ENCODE data around the gene LILRB3.

DNA sequence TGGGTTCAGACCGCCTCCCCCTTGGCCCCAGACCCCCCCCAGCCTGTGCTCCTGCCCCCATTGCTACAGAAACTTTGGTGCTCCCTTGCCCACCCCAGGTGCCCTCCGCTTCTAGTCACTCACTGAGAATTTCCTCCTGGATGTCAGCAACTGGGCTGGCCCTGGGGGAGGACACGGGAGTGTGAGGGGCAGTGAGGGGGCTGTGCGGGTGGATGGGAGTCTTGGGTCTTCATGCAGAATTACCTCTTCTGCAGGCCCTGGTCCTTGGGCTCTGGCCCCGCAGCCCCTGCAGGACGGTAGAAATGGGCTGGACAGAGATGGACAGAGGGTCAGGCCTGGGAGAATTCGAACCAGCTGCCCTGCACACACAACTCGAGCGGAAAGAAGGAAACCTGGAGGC is 29.4 kb upstream of the LILRB3 start:
- no peak for TF ChIP-seq POLR2A (IDR thresholded peaks at IDR 0.05; ENCODE audit: low read depth, low read length)
- TF ChIP-seq, protein P1, sequence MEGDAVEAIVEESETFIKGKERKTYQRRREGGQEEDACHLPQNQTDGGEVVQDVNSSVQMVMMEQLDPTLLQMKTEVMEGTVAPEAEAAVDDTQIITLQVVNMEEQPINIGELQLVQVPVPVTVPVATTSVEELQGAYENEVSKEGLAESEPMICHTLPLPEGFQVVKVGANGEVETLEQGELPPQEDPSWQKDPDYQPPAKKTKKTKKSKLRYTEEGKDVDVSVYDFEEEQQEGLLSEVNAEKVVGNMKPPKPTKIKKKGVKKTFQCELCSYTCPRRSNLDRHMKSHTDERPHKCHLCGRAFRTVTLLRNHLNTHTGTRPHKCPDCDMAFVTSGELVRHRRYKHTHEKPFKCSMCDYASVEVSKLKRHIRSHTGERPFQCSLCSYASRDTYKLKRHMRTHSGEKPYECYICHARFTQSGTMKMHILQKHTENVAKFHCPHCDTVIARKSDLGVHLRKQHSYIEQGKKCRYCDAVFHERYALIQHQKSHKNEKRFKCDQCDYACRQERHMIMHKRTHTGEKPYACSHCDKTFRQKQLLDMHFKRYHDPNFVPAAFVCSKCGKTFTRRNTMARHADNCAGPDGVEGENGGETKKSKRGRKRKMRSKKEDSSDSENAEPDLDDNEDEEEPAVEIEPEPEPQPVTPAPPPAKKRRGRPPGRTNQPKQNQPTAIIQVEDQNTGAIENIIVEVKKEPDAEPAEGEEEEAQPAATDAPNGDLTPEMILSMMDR (conservative IDR thresholded peaks at IDR 0.05; ENCODE audit: low read depth, low read length) = no peak
- TF ChIP-seq, protein P2, sequence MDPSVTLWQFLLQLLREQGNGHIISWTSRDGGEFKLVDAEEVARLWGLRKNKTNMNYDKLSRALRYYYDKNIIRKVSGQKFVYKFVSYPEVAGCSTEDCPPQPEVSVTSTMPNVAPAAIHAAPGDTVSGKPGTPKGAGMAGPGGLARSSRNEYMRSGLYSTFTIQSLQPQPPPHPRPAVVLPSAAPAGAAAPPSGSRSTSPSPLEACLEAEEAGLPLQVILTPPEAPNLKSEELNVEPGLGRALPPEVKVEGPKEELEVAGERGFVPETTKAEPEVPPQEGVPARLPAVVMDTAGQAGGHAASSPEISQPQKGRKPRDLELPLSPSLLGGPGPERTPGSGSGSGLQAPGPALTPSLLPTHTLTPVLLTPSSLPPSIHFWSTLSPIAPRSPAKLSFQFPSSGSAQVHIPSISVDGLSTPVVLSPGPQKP (IDR thresholded peaks at IDR 0.05; ENCODE audit: borderline replicate concordance, low read depth, low read length) = no peak
- TF ChIP-seq, protein P3, sequence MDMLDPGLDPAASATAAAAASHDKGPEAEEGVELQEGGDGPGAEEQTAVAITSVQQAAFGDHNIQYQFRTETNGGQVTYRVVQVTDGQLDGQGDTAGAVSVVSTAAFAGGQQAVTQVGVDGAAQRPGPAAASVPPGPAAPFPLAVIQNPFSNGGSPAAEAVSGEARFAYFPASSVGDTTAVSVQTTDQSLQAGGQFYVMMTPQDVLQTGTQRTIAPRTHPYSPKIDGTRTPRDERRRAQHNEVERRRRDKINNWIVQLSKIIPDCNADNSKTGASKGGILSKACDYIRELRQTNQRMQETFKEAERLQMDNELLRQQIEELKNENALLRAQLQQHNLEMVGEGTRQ (IDR thresholded peaks at IDR 0.05; ENCODE audit: low read depth, low read length) = no peak
- no peak for TF ChIP-seq SMC3 (IDR thresholded peaks at IDR 0.05; ENCODE audit: low read depth, low read length)
- no peak for TF ChIP-seq BHLHE40 (IDR thresholded peaks at IDR 0.05; ENCODE audit: low read depth, low read length)
- TF ChIP-seq RFX5 (IDR thresholded peaks at IDR 0.05; ENCODE audit: low read depth, low read length) = no peak
- no peak for TF ChIP-seq RAD21 (IDR thresholded peaks at IDR 0.05; ENCODE audit: low read length)
- TF ChIP-seq CEBPB (IDR thresholded peaks at IDR 0.05; ENCODE audit: low read depth, low read length) = no peak
- TF ChIP-seq MAFK (IDR thresholded peaks at IDR 0.05; ENCODE audit: low read depth, low read length) = no peak
- no peak for TF ChIP-seq CHD1 (IDR thresholded peaks at IDR 0.05; ENCODE audit: low read depth, low read length)
- no peak for TF ChIP-seq MXI1 (IDR thresholded peaks at IDR 0.05; ENCODE audit: borderline replicate concordance, low read depth, low read length)
